HEK293 (cell line): ENCODE measurements around the gene CYTH4.

Experiments used
- CTCF ChIA-PET: fragments of 350-600 bp; formaldehyde crosslinking; extraction: SDS; loops from one replicate; lab custom pipeline; 2021; ENCODE audit warnings: antibody characterized with exemption; lab: Yijun Ruan, JAX
- POLR2A ChIA-PET: fragments of 300-600 bp; formaldehyde crosslinking; extraction: SDS; loops from one replicate; lab custom pipeline; 2020; ENCODE audit warnings: antibody characterized with exemption, inconsistent platforms; lab: Yijun Ruan, JAX
- H3K27ac ChIP-seq: fragments of 200-500 bp; sonication (Bioruptor generic); 2 replicates; pipeline ENCODE4 v1.5.1; 2014; ENCODE audit warnings: low read depth, low read length, control low read depth, inconsistent platforms; ENCODE audit errors: extremely low read depth
- H3K36me3 ChIP-seq, 2 experiments: fragments of 200-500 bp in 1 of 2; sonication (Bioruptor generic) in 1 of 2; 1 replicate in 1 of 2; 2 replicates in 1 of 2; pipeline ENCODE4 v1.5.1; 2014 to 2017; ENCODE audit warnings: inconsistent platforms in 2 of 2, low read length in 2 of 2; ENCODE audit not compliant: control insufficient read depth in 2 of 2, insufficient read depth in 1 of 2
- H3K4me1 ChIP-seq: fragments of 200-500 bp; sonication (Bioruptor generic); 2 replicates; pipeline ENCODE4 v1.5.1; 2014; ENCODE audit warnings: mild to moderate bottlenecking, low read length, inconsistent platforms; ENCODE audit not compliant: control insufficient read depth, insufficient read depth
- H3K4me3 ChIP-seq: 2 replicates; pipeline ENCODE4 v1.5.1; 2011; ENCODE audit warnings: low read depth, mild to moderate bottlenecking, control low read depth, low read length, moderate library complexity
- H3K9me3 ChIP-seq: fragments of 200-500 bp; sonication (Bioruptor generic); 2 replicates; pipeline ENCODE4 v1.5.1; 2014; ENCODE audit warnings: low read depth, low read length, inconsistent platforms; ENCODE audit not compliant: control insufficient read depth, insufficient read depth
- GLI4 ChIP-seq: fragments of 450-650 bp; formaldehyde crosslinking; IDR thresholded peaks from 2 replicates; pipeline ENCODE4 v1.5.1; 2016; ENCODE audit warnings: missing biosample characterization, missing genetic modification characterization
- INSM2 ChIP-seq: fragments of 450-650 bp; formaldehyde crosslinking; IDR thresholded peaks from 2 replicates; pipeline ENCODE4 v1.5.1; 2016; ENCODE audit warnings: missing biosample characterization, missing genetic modification characterization
- KLF8 ChIP-seq: fragments of 450-650 bp; formaldehyde crosslinking; IDR thresholded peaks from 2 replicates; pipeline ENCODE4 v1.5.1; 2016; ENCODE audit warnings: missing biosample characterization, missing genetic modification characterization
- PRDM1 ChIP-seq: fragments of 450-650 bp; formaldehyde crosslinking; IDR thresholded peaks from 2 replicates; pipeline ENCODE4; 2016; ENCODE audit warnings: missing biosample characterization, missing genetic modification characterization
- RBAK ChIP-seq: fragments of 450-650 bp; formaldehyde crosslinking; IDR thresholded peaks from 2 replicates; pipeline ENCODE4 v1.5.1; 2016; ENCODE audit warnings: missing biosample characterization, missing genetic modification characterization
- SP3 ChIP-seq: fragments of 450-650 bp; formaldehyde crosslinking; IDR thresholded peaks from 2 replicates; pipeline ENCODE4 v1.5.1; 2016; ENCODE audit warnings: missing biosample characterization, missing genetic modification characterization
- TRIM28 ChIP-seq: IDR thresholded peaks from 2 replicates; pipeline ENCODE4 v1.6.1; 2011; ENCODE audit warnings: low read length, control low read depth, borderline replicate concordance
- ZBTB44 ChIP-seq: fragments of 450-650 bp; IDR thresholded peaks from 2 replicates; pipeline ENCODE4 v1.5.1; 2018; ENCODE audit warnings: missing biosample characterization, mild to moderate bottlenecking, missing genetic modification characterization
- ZFP41 ChIP-seq: fragments of 450-650 bp; formaldehyde crosslinking; IDR thresholded peaks from 2 replicates; pipeline ENCODE4 v1.5.1; 2016; ENCODE audit warnings: missing biosample characterization, missing genetic modification characterization, borderline replicate concordance
- ZIC2 ChIP-seq: fragments of 450-650 bp; formaldehyde crosslinking; IDR thresholded peaks from 2 replicates; pipeline ENCODE4 v1.5.1; 2016; ENCODE audit warnings: missing biosample characterization, missing genetic modification characterization
- ZNF112 ChIP-seq: fragments of 450-650 bp; formaldehyde crosslinking; IDR thresholded peaks from 2 replicates; pipeline ENCODE4 v1.5.0; 2017; ENCODE audit warnings: missing biosample characterization, missing genetic modification characterization
- ZNF18 ChIP-seq: fragments of 450-650 bp; formaldehyde crosslinking; IDR thresholded peaks from 2 replicates; pipeline ENCODE4 v1.5.1; 2016; ENCODE audit warnings: missing biosample characterization, missing genetic modification characterization
- ZNF214 ChIP-seq: fragments of 450-650 bp; formaldehyde crosslinking; IDR thresholded peaks from 2 replicates; pipeline ENCODE4 v1.5.1; 2017; ENCODE audit warnings: missing biosample characterization, mild to moderate bottlenecking, missing genetic modification characterization, borderline replicate concordance
- ZNF302 ChIP-seq: fragments of 450-650 bp; formaldehyde crosslinking; IDR thresholded peaks from 2 replicates; pipeline ENCODE4 v1.5.1; 2016; ENCODE audit warnings: missing biosample characterization, missing genetic modification characterization, low read depth
- ZNF394 ChIP-seq: fragments of 450-650 bp; formaldehyde crosslinking; IDR thresholded peaks from 2 replicates; pipeline ENCODE4 v1.5.1; 2016; ENCODE audit warnings: missing biosample characterization, missing genetic modification characterization, mild to moderate bottlenecking, moderate library complexity, borderline replicate concordance
- ZNF433 ChIP-seq: fragments of 450-650 bp; formaldehyde crosslinking; IDR thresholded peaks from 2 replicates; pipeline ENCODE4 v1.5.1; 2016; ENCODE audit warnings: missing biosample characterization, missing genetic modification characterization, low read depth
- ZNF558 ChIP-seq: fragments of 450-650 bp; formaldehyde crosslinking; IDR thresholded peaks from 2 replicates; pipeline ENCODE4 v1.5.1; 2016; ENCODE audit warnings: missing biosample characterization, missing genetic modification characterization
- ZNF629 ChIP-seq: fragments of 450-650 bp; formaldehyde crosslinking; IDR thresholded peaks from 2 replicates; pipeline ENCODE4 v1.5.1; 2017; ENCODE audit warnings: missing biosample characterization, missing genetic modification characterization
- ZNF664 ChIP-seq: fragments of 450-650 bp; formaldehyde crosslinking; IDR thresholded peaks from 2 replicates; pipeline ENCODE4 v1.5.1; 2016; ENCODE audit warnings: missing biosample characterization, missing genetic modification characterization
- ZNF768 ChIP-seq: fragments of 450-650 bp; formaldehyde crosslinking; IDR thresholded peaks from 2 replicates; pipeline ENCODE4 v1.5.1; 2018; ENCODE audit warnings: missing biosample characterization, mild to moderate bottlenecking, missing genetic modification characterization
- ZNF791 ChIP-seq: fragments of 450-650 bp; formaldehyde crosslinking; IDR thresholded peaks from 2 replicates; pipeline ENCODE4 v1.5.1; 2016; ENCODE audit warnings: missing biosample characterization, missing genetic modification characterization

The CYTH4 gene

GRCh38 chr22:37331856-37332536 lies 49.7 kb downstream of the CYTH4 start:
- ChIA-PET POLR2A (no interaction called here), CTCF (interaction anchor here (0.9 to 5.6 kb wide), 10 partner anchors 11 to 140 kb away, joined by 3 to 57 read pairs (median 6); no protein-coding TSS in a partner anchor)
- H3K4me1 ChIP-seq = 0 out of 2 replicates have a peak, but pooled peaks cover 3% of the 10 kb centered on the region

GRCh38 chr22:37333724-37334460 lies 51.6 kb downstream of the CYTH4 start:
- Histone ChIP-seq H3K27ac (no peak overlapping the region), H3K9me3 (no peaks in the 10 kb centered on the region), H3K36me3 (no peaks in the 10 kb centered on the region), H3K4me1 (0 out of 2 replicates have a peak, but pooled peaks cover 3% of the 10 kb centered on the region), H3K4me3 (no peak overlapping the region)
- ChIA-PET POLR2A (interaction anchor here (0.7 kb wide), 1 partner anchor 262 kb away, joined by 3 read pairs; no protein-coding TSS in a partner anchor), CTCF (interaction anchor here (0.6 to 5.6 kb wide), 5 partner anchors 17 to 337 kb away, joined by 3 to 57 read pairs (median 11); no protein-coding TSS in a partner anchor)
- TF ChIP-seq TRIM28 (no peak), PRDM1 (tag by site-specific recombination) (no peak), ZNF112 (tag by site-specific recombination) (no peak), INSM2 (tag by site-specific recombination) (no peak), ZNF394 (tag by site-specific recombination) (no peak), ZNF302 (tag by site-specific recombination) (no peak), GLI4 (tag by site-specific recombination) (no peak), ZNF629 (tag by site-specific recombination) (no peak), ZNF214 (no peak), RBAK (tag by site-specific recombination) (no peak), ZFP41 (tag by site-specific recombination) (no peak), ZNF18 (tag by site-specific recombination) (no peak), ZNF558 (tag by site-specific recombination) (no peak), ZNF664 (tag by site-specific recombination) (peak; percentile 88), ZNF768 (tag by site-specific recombination) (peak; percentile 77; the same call in 1 of the 2 replicates)

More at GRCh38 chr22:37331856-37332536, 49.7 kb downstream of the CYTH4 start:
- Histone ChIP-seq H3K36me3 (no peaks in the 10 kb centered on the region), H3K27ac (no peak overlapping the region), H3K4me3 (no peak overlapping the region), H3K9me3 (no peaks in the 10 kb centered on the region)
- no peak for TF ChIP-seq KLF8 (tag by site-specific recombination)
- 0 out of 2 replicates have a peak, but pooled peaks have one; percentile 21 for TF ChIP-seq ZIC2 (tag by site-specific recombination)
- TF ChIP-seq SP3 (tag by site-specific recombination) = no peak
- no peak for TF ChIP-seq PRDM1 (tag by site-specific recombination)
- no peak for TF ChIP-seq ZBTB44 (tag by site-specific recombination)
- TF ChIP-seq ZNF791 (tag by site-specific recombination) = no peak
- no peak for TF ChIP-seq ZNF433
- TF ChIP-seq INSM2 (tag by site-specific recombination) = no peak
